ENCODE data around the gene HIF1AN. TPM values are rescaled to one million over a fixed set of nuclear protein-coding genes. Genes with fewer than 3 reads are reported as not detected.

The HIF1AN gene
- total RNA-seq, 3 donors from 2014 or later (not counting 1 experiment from before 2014, with no cell fraction given), result 52.0 to 66.4 (median 58.7) TPM

DNA sequence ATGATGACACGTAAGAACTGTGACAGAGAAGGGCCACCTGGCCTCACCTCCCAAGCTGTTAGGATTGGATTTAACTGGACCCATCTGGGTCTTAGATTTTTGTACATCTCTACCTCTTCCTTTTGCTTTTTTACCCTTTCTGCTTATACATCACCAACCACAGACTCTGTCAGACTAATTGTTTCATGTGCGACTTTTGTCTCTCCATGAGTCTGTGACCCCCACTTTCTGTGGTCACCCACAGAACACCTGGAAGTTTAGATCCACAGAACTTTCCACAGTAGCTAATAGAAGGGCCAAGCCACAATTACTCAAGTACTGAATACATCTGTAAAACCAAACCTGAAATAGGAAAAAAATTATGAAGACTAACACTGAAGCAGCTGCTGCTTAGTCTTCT lies 39.2 kb upstream of the HIF1AN start:
- intact Hi-C loops (cut with micrococcal nuclease), result no loop called here
- Histone ChIP-seq H3K27ac (ENCODE audit: low read length) (no peak overlapping the region), H3K4me1 (ENCODE audit: control insufficient read depth, insufficient read depth, low read length) (no peaks in the 10 kb centered on the region), H3K9me3 (ENCODE audit: control insufficient read depth, insufficient read depth, low read length) (no peaks in the 10 kb centered on the region), H3K4me3 (ENCODE audit: low read length) (no peak overlapping the region), H3K36me3 (ENCODE audit: control insufficient read depth, insufficient read depth, low read length) (peaks cover 34% of the 10 kb centered on the region), H3K27me3 (ENCODE audit: control insufficient read depth, insufficient read depth, low read length) (no peaks in the 10 kb centered on the region)
- no peaks in the 10 kb centered on the region for H3K27me3 Mint-ChIP-seq (ENCODE audit: low read depth in 2 of 2)
- ATAC-seq, result no peak
- H3K36me3 Mint-ChIP-seq, result peaks cover 10% of the 10 kb centered on the region
- H3K27ac Mint-ChIP-seq, result no peak overlapping the region
- H3K9me3 Mint-ChIP-seq, result no peaks in the 10 kb centered on the region
- 81% methylated on average over 2 of the region's 2 CpGs for WGBS (ENCODE audit: insufficient coverage)
- TF ChIP-seq, protein P1, sequence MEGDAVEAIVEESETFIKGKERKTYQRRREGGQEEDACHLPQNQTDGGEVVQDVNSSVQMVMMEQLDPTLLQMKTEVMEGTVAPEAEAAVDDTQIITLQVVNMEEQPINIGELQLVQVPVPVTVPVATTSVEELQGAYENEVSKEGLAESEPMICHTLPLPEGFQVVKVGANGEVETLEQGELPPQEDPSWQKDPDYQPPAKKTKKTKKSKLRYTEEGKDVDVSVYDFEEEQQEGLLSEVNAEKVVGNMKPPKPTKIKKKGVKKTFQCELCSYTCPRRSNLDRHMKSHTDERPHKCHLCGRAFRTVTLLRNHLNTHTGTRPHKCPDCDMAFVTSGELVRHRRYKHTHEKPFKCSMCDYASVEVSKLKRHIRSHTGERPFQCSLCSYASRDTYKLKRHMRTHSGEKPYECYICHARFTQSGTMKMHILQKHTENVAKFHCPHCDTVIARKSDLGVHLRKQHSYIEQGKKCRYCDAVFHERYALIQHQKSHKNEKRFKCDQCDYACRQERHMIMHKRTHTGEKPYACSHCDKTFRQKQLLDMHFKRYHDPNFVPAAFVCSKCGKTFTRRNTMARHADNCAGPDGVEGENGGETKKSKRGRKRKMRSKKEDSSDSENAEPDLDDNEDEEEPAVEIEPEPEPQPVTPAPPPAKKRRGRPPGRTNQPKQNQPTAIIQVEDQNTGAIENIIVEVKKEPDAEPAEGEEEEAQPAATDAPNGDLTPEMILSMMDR (IDR thresholded peaks at IDR 0.05), result no peak
- H3K4me1 Mint-ChIP-seq, result no peaks in the 10 kb centered on the region
- no peak overlapping the region for H3K4me3 Mint-ChIP-seq
- no peak for DNase-seq

DNA sequence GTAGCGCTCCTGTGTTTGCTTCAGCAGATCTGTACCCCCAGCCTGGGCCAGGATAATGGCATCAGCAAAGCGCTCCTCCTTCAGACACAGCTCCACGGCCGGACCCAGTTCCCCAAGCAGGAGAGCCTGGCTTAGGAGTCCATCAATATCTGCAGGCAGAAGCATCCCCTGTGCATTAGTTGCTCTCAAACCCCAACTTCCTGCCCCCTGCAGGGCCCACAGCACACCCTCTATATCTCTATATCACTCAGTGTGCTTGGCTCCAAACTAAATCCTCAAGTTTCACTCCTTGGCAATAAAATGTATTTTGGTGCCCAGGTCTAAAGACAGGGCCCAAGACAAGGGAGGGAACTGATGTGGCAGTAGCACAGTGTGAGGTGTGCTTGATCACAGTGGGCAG lies 37.7 kb upstream of the HIF1AN start:
- Histone ChIP-seq H3K4me1 (ENCODE audit: control insufficient read depth, insufficient read depth, low read length) (no peaks in the 10 kb centered on the region), H3K27ac (ENCODE audit: low read length) (no peak overlapping the region), H3K4me3 (ENCODE audit: low read length) (no peak overlapping the region), H3K27me3 (ENCODE audit: control insufficient read depth, insufficient read depth, low read length) (no peaks in the 10 kb centered on the region), H3K9me3 (ENCODE audit: control insufficient read depth, insufficient read depth, low read length) (no peaks in the 10 kb centered on the region), H3K36me3 (ENCODE audit: control insufficient read depth, insufficient read depth, low read length) (peaks cover 40% of the 10 kb centered on the region)
- peaks cover 15% of the 10 kb centered on the region for H3K36me3 Mint-ChIP-seq
- WGBS (ENCODE audit: insufficient coverage), result 95% methylated on average over 4 of the region's 4 CpGs
- no peak overlapping the region for H3K27ac Mint-ChIP-seq
- ATAC-seq (no peak), DNase-seq (no peak)
- intact Hi-C loops (cut with micrococcal nuclease), result no loop called here
- no peak overlapping the region for H3K4me3 Mint-ChIP-seq
- TF ChIP-seq, protein P1 (IDR thresholded peaks at IDR 0.05), result no peak
- no peaks in the 10 kb centered on the region for H3K27me3 Mint-ChIP-seq (ENCODE audit: low read depth in 2 of 2)
- peaks cover 0 to 3% of the 10 kb centered on the region in 2 donors for H3K4me1 Mint-ChIP-seq
- H3K9me3 Mint-ChIP-seq, result no peaks in the 10 kb centered on the region

DNA sequence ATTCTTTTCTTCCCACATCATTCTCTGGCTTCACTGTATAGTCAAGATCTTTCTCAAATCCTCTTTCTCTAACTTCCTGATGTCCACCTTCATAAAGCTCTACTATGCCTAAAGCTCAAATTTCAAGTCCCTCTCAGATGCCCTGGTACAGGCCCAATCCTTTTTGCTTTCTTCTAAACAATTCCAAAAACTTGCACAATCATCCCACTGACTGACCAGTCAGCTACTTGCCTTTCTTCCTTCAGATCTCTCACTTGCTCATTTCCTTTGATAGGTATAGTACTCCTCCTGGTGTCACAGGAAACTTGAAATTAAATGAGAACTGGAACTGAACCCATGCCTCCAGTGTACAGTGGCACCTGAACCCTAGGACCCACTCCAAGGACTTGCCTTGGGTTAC lies 34.3 kb upstream of the HIF1AN start:
- Mint-ChIP-seq H3K4me3 (no peak overlapping the region), H3K27ac (no peak overlapping the region), H3K4me1 (peaks cover 0 to 4% of the 10 kb centered on the region in 2 donors), H3K27me3 (ENCODE audit: low read depth in 2 of 2) (no peaks in the 10 kb centered on the region), H3K36me3 (peaks cover 9% of the 10 kb centered on the region), H3K9me3 (no peaks in the 10 kb centered on the region)
- intact Hi-C loops (cut with micrococcal nuclease), result no loop called here
- ATAC-seq (no peak), DNase-seq (no peak)
- TF ChIP-seq, protein P1 (IDR thresholded peaks at IDR 0.05), result no peak
- no peaks in the 10 kb centered on the region for H3K9me3 ChIP-seq (ENCODE audit: control insufficient read depth, insufficient read depth, low read length)
- no peaks in the 10 kb centered on the region for H3K4me1 ChIP-seq (ENCODE audit: control insufficient read depth, insufficient read depth, low read length)
- H3K27me3 ChIP-seq (ENCODE audit: control insufficient read depth, insufficient read depth, low read length), result no peaks in the 10 kb centered on the region
- no peak overlapping the region for H3K27ac ChIP-seq (ENCODE audit: low read length)
- H3K4me3 ChIP-seq (ENCODE audit: low read length), result no peak overlapping the region
- peaks cover 45% of the 10 kb centered on the region for H3K36me3 ChIP-seq (ENCODE audit: control insufficient read depth, insufficient read depth, low read length)

DNA sequence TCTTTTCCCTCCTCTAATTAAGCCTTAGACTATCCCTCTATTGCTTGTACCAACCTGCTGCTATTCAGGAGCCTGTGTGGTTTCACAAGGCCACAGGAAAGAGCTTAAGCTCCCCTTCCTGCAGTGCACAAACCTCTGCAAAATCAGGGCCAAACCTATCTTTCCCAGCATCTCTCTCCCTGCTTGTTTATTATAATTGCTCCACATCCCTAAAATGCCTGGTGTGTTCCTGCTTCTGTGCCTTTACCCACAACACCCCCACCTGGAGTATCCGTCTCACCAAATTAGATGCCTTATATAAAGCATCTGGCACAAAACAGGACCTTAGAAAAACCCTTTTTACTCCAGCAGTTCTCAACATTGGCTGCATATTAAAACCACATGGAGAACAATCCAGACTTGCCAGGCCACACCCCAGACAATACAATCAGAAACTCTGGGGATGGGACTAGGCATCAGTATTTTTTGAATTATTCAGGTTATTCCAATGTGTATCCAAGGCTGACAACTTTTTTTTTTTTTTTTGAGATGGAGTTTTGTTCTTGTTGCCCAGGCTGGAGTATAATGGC lies 32.7 kb upstream of the HIF1AN start:
- Mint-ChIP-seq H3K27me3 (ENCODE audit: low read depth in 2 of 2) (no peaks in the 10 kb centered on the region), H3K4me1 (peaks cover 2 to 7% of the 10 kb centered on the region in 2 donors)
- WGBS (ENCODE audit: insufficient coverage), result 88% methylated on average over 1 of the region's 1 CpG

More for the DNA sequence above, 32.7 kb upstream of the HIF1AN start:
- H3K27me3 ChIP-seq (ENCODE audit: control insufficient read depth, insufficient read depth, low read length), result no peaks in the 10 kb centered on the region
- peaks cover 38% of the 10 kb centered on the region for H3K36me3 ChIP-seq (ENCODE audit: control insufficient read depth, insufficient read depth, low read length)
- H3K4me3 ChIP-seq (ENCODE audit: low read length), result no peak overlapping the region
- DNase-seq (no peak), ATAC-seq (no peak)
- intact Hi-C loops (cut with micrococcal nuclease), result no loop called here
- H3K4me3 Mint-ChIP-seq, result no peak overlapping the region
- no peak overlapping the region for H3K27ac Mint-ChIP-seq
- TF ChIP-seq, protein P1 (IDR thresholded peaks at IDR 0.05), result no peak
- no peaks in the 10 kb centered on the region for H3K4me1 ChIP-seq (ENCODE audit: control insufficient read depth, insufficient read depth, low read length)
- H3K9me3 Mint-ChIP-seq, result no peaks in the 10 kb centered on the region
- peaks cover 9% of the 10 kb centered on the region for H3K36me3 Mint-ChIP-seq
- no peaks in the 10 kb centered on the region for H3K9me3 ChIP-seq (ENCODE audit: control insufficient read depth, insufficient read depth, low read length)
- H3K27ac ChIP-seq (ENCODE audit: low read length), result no peak overlapping the region
